Activated naive CD4-positive, alpha-beta T cell treated with anti-CD3 and anti-CD28 coated beads, Interleukin-2, amount 50 U/mL, for 24 hours (primary cell): Measurements from ENCODE around the gene UNC13B.
A peak's percentile ranks its signal among the peaks of the same experiment; 100 is the strongest.
"Not testable (repeated sequence)": the region's sequence is repeated elsewhere in the genome, so short reads cannot be mapped to it uniquely, and the experiment has no call there.

ENCODE experiments used
- H3K27ac Mint-ChIP-seq: one replicate; pipeline ENCODE4 v1.8.0; 2021; ENCODE audit warnings: mild to moderate bottlenecking, mixed read lengths
- H3K27me3 Mint-ChIP-seq: one replicate; pipeline ENCODE4 v1.8.0; 2021; ENCODE audit warnings: mixed read lengths
- H3K36me3 Mint-ChIP-seq: one replicate; pipeline ENCODE4 v1.8.0; 2021; ENCODE audit warnings: mixed read lengths
- H3K4me1 Mint-ChIP-seq: one replicate; pipeline ENCODE4 v1.8.0; 2021; ENCODE audit warnings: mixed read lengths
- H3K4me3 Mint-ChIP-seq: one replicate; pipeline ENCODE4 v1.8.0; 2021; ENCODE audit warnings: mild to moderate bottlenecking, mixed read lengths
- H3K9me3 Mint-ChIP-seq: one replicate; pipeline ENCODE4 v1.8.0; 2021; ENCODE audit warnings: mixed read lengths

The UNC13B gene

GRCh38 chr9:35385042-35385441 is 223.2 kb downstream of the UNC13B start:
- no peaks in the 10 kb centered on the region for H3K4me1 Mint-ChIP-seq
- no peak overlapping the region for H3K27ac Mint-ChIP-seq
- no peaks in the 10 kb centered on the region for H3K9me3 Mint-ChIP-seq
- H3K27me3 Mint-ChIP-seq: no peaks in the 10 kb centered on the region
- H3K4me3 Mint-ChIP-seq: no peak overlapping the region
- H3K36me3 Mint-ChIP-seq: no peaks in the 10 kb centered on the region

GRCh38 chr9:35395076-35395705 is 233.4 kb downstream of the UNC13B start:
- no peaks in the 10 kb centered on the region for H3K9me3 Mint-ChIP-seq
- H3K27me3 Mint-ChIP-seq: no peaks in the 10 kb centered on the region
- H3K4me3 Mint-ChIP-seq: no peak overlapping the region
- H3K4me1 Mint-ChIP-seq: no peaks in the 10 kb centered on the region
- no peak overlapping the region for H3K27ac Mint-ChIP-seq
- no peaks in the 10 kb centered on the region for H3K36me3 Mint-ChIP-seq

- no peaks in the 10 kb centered on the region for H3K27me3 Mint-ChIP-seq
- no peaks in the 10 kb centered on the region for H3K4me1 Mint-ChIP-seq
- no peaks in the 10 kb centered on the region for H3K36me3 Mint-ChIP-seq
- H3K4me3 Mint-ChIP-seq: no peak overlapping the region
- H3K27ac Mint-ChIP-seq: no peak overlapping the region
- H3K9me3 Mint-ChIP-seq: no peaks in the 10 kb centered on the region
Observed at GRCh38 chr9:35395706-35396101, 233.9 kb downstream of the UNC13B start.

- H3K4me1 Mint-ChIP-seq: no peaks in the 10 kb centered on the region
Observed at GRCh38 chr9:35396560-35397215, 234.9 kb downstream of the UNC13B start.

GRCh38 chr9:35397216-35397698 is 235.4 kb downstream of the UNC13B start:
- Mint-ChIP-seq H3K9me3 (no peaks in the 10 kb centered on the region), H3K27ac (no peak overlapping the region), H3K36me3 (no peaks in the 10 kb centered on the region), H3K27me3 (no peaks in the 10 kb centered on the region), H3K4me3 (no peak overlapping the region), H3K4me1 (no peaks in the 10 kb centered on the region)

More at GRCh38 chr9:35396560-35397215, 234.9 kb downstream of the UNC13B start:
- H3K27me3 Mint-ChIP-seq: no peaks in the 10 kb centered on the region
- no peaks in the 10 kb centered on the region for H3K36me3 Mint-ChIP-seq
- H3K4me3 Mint-ChIP-seq: no peak overlapping the region
- H3K27ac Mint-ChIP-seq: no peak overlapping the region
- H3K9me3 Mint-ChIP-seq: no peaks in the 10 kb centered on the region

- no peaks in the 10 kb centered on the region for H3K9me3 Mint-ChIP-seq
- no peak overlapping the region for H3K4me3 Mint-ChIP-seq
- no peaks in the 10 kb centered on the region for H3K27me3 Mint-ChIP-seq
- no peaks in the 10 kb centered on the region for H3K4me1 Mint-ChIP-seq
- H3K27ac Mint-ChIP-seq: no peak overlapping the region
- H3K36me3 Mint-ChIP-seq: no peaks in the 10 kb centered on the region
Observed at GRCh38 chr9:35397923-35398322, 236.1 kb downstream of the UNC13B start.

GRCh38 chr9:35398651-35399335 is 237.0 kb downstream of the UNC13B start:
- H3K27me3 Mint-ChIP-seq: no peaks in the 10 kb centered on the region
- H3K36me3 Mint-ChIP-seq: no peaks in the 10 kb centered on the region

GRCh38 chr9:35404865-35405264 is 243.1 kb downstream of the UNC13B start:
- no peaks in the 10 kb centered on the region for H3K4me1 Mint-ChIP-seq
- H3K27ac Mint-ChIP-seq: no peak overlapping the region
- H3K27me3 Mint-ChIP-seq: peaks cover 13% of the 10 kb centered on the region
- no peaks in the 10 kb centered on the region for H3K9me3 Mint-ChIP-seq
- no peak overlapping the region for H3K4me3 Mint-ChIP-seq
- no peaks in the 10 kb centered on the region for H3K36me3 Mint-ChIP-seq

More at GRCh38 chr9:35398651-35399335, 237.0 kb downstream of the UNC13B start:
- H3K4me3 Mint-ChIP-seq: no peak overlapping the region
- no peak overlapping the region for H3K27ac Mint-ChIP-seq
- no peaks in the 10 kb centered on the region for H3K4me1 Mint-ChIP-seq
- no peaks in the 10 kb centered on the region for H3K9me3 Mint-ChIP-seq

GRCh38 chr9:35406183-35406959 is 244.6 kb downstream of the UNC13B start:
- H3K36me3 Mint-ChIP-seq: no peaks in the 10 kb centered on the region
- H3K4me1 Mint-ChIP-seq: no peaks in the 10 kb centered on the region
- peak overlapping the region; percentile 47 for H3K4me3 Mint-ChIP-seq
- H3K27ac Mint-ChIP-seq: no peak overlapping the region
- no peaks in the 10 kb centered on the region for H3K9me3 Mint-ChIP-seq
- H3K27me3 Mint-ChIP-seq: peaks cover 13% of the 10 kb centered on the region

GRCh38 chr9:35407846-35408245 is 246.0 kb downstream of the UNC13B start:
- Mint-ChIP-seq H3K27ac (no peak overlapping the region), H3K4me1 (no peaks in the 10 kb centered on the region), H3K27me3 (peaks cover 16% of the 10 kb centered on the region), H3K36me3 (no peaks in the 10 kb centered on the region), H3K9me3 (no peaks in the 10 kb centered on the region), H3K4me3 (no peak overlapping the region)

GRCh38 chr9:35409434-35409833 is 247.6 kb downstream of the UNC13B start:
- H3K27me3 Mint-ChIP-seq: peaks cover 17% of the 10 kb centered on the region
- H3K4me1 Mint-ChIP-seq, H3K9me3 Mint-ChIP-seq, H3K4me3 Mint-ChIP-seq, H3K36me3 Mint-ChIP-seq, H3K27ac Mint-ChIP-seq: not testable (repeated sequence)

- no peak overlapping the region for H3K4me3 Mint-ChIP-seq
- H3K27me3 Mint-ChIP-seq: peaks cover 30% of the 10 kb centered on the region
- no peaks in the 10 kb centered on the region for H3K4me1 Mint-ChIP-seq
- H3K27ac Mint-ChIP-seq: no peak overlapping the region
- no peaks in the 10 kb centered on the region for H3K9me3 Mint-ChIP-seq
- no peaks in the 10 kb centered on the region for H3K36me3 Mint-ChIP-seq
Observed at GRCh38 chr9:35414889-35415288, 253.1 kb downstream of the UNC13B start.

GRCh38 chr9:35415402-35416097 is 253.7 kb downstream of the UNC13B start:
- H3K27ac Mint-ChIP-seq: no peak overlapping the region
- peaks cover 32% of the 10 kb centered on the region for H3K27me3 Mint-ChIP-seq
- no peaks in the 10 kb centered on the region for H3K9me3 Mint-ChIP-seq
- H3K4me3 Mint-ChIP-seq: no peak overlapping the region
- no peaks in the 10 kb centered on the region for H3K4me1 Mint-ChIP-seq
- no peaks in the 10 kb centered on the region for H3K36me3 Mint-ChIP-seq

GRCh38 chr9:35416098-35416427 is 254.3 kb downstream of the UNC13B start:
- Mint-ChIP-seq H3K4me3 (no peak overlapping the region), H3K27me3 (peaks cover 32% of the 10 kb centered on the region), H3K27ac (no peak overlapping the region), H3K4me1 (no peaks in the 10 kb centered on the region), H3K36me3 (no peaks in the 10 kb centered on the region), H3K9me3 (no peaks in the 10 kb centered on the region)

- H3K27me3 Mint-ChIP-seq: peaks cover 29% of the 10 kb centered on the region
- H3K36me3 Mint-ChIP-seq: no peaks in the 10 kb centered on the region
- no peak overlapping the region for H3K27ac Mint-ChIP-seq
- no peaks in the 10 kb centered on the region for H3K9me3 Mint-ChIP-seq
- H3K4me3 Mint-ChIP-seq: no peak overlapping the region
- no peaks in the 10 kb centered on the region for H3K4me1 Mint-ChIP-seq
Observed at GRCh38 chr9:35422346-35422745, 260.5 kb downstream of the UNC13B start.
